ENCODE results near the gene CCDC148.
"Not testable (repeated sequence)": the region's sequence is repeated elsewhere in the genome, so short reads cannot be mapped to it uniquely, and the experiment has no call there.

DNA sequence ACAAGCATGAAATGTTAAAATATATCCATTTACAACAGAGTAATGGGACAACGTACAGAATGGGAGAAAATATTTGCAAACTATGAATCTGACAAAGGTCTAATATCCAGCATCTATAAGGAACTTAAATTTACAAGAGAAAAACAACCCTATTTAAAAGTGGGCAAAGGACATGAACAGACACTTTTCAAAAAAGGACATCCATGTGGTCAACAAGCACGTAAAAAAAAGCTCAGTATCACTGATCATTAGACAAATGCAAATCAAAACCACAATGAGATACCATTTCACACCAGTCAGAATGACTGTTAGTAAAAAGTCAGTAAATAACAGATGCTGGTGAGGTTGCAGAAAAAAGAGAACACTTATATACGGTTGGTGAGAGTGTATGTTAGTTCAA is 16.3 kb upstream of the CCDC148 start:
- TF ChIP-seq, protein P1, sequence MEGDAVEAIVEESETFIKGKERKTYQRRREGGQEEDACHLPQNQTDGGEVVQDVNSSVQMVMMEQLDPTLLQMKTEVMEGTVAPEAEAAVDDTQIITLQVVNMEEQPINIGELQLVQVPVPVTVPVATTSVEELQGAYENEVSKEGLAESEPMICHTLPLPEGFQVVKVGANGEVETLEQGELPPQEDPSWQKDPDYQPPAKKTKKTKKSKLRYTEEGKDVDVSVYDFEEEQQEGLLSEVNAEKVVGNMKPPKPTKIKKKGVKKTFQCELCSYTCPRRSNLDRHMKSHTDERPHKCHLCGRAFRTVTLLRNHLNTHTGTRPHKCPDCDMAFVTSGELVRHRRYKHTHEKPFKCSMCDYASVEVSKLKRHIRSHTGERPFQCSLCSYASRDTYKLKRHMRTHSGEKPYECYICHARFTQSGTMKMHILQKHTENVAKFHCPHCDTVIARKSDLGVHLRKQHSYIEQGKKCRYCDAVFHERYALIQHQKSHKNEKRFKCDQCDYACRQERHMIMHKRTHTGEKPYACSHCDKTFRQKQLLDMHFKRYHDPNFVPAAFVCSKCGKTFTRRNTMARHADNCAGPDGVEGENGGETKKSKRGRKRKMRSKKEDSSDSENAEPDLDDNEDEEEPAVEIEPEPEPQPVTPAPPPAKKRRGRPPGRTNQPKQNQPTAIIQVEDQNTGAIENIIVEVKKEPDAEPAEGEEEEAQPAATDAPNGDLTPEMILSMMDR (IDR thresholded peaks at IDR 0.05), result not testable (repeated sequence)
- TF ChIP-seq POLR2A (IDR thresholded peaks at IDR 0.05), result not testable (repeated sequence)
